Astrocyte (in vitro differentiated cells and primary cell): ENCODE data around the gene RFPL1. TPM values are rescaled to one million over a fixed set of nuclear protein-coding genes. Genes with fewer than 3 reads are reported as not detected.
"Not testable (repeated sequence)": the region's sequence is repeated elsewhere in the genome, so short reads cannot be mapped to it uniquely, and the experiment has no call there.

Experiments used
- DNase-seq: peaks from one replicate; pipeline ENCODE4 v3.0.0-alpha.2; 2010; ENCODE audit warnings: low read depth
- FAIRE-seq: peaks from 2 replicates; lab custom pipeline; 2011; peaks lifted over from hg19 to GRCh38; lab: Jason Lieb, UNC
- H2AFZ ChIP-seq: 2 replicates; pipeline ENCODE4 v1.6.0; 2012; ENCODE audit warnings: low read depth, low read length, inconsistent platforms
- H3K27ac ChIP-seq: 2 replicates; pipeline ENCODE4 v1.5.1; 2011; ENCODE audit warnings: low read depth, low read length, inconsistent platforms
- H3K27me3 ChIP-seq: 2 replicates; pipeline ENCODE4 v1.6.0; 2011; ENCODE audit warnings: low read length, inconsistent platforms; ENCODE audit not compliant: insufficient read depth
- H3K36me3 ChIP-seq: 2 replicates; pipeline ENCODE4 v1.5.1; 2011; ENCODE audit warnings: low read length, inconsistent platforms; ENCODE audit not compliant: insufficient read depth
- H3K4me1 ChIP-seq: 2 replicates; pipeline ENCODE4 v1.5.1; 2011; ENCODE audit warnings: low read length, inconsistent platforms; ENCODE audit not compliant: insufficient read depth
- H3K4me2 ChIP-seq: 2 replicates; pipeline ENCODE4 v1.6.0; 2012; ENCODE audit warnings: low read length, inconsistent platforms
- H3K4me3 ChIP-seq: 2 replicates; pipeline ENCODE4 v1.5.1; 2011; ENCODE audit warnings: low read depth, mild to moderate bottlenecking, low read length, inconsistent platforms; ENCODE audit not compliant: insufficient read depth
- H3K79me2 ChIP-seq: 2 replicates; pipeline ENCODE4 v1.6.0; 2012; ENCODE audit warnings: mild to moderate bottlenecking, low read length, inconsistent platforms; ENCODE audit not compliant: insufficient read depth
- H3K9ac ChIP-seq: 2 replicates; pipeline ENCODE4 v1.6.0; 2012; ENCODE audit warnings: mild to moderate bottlenecking, low read length, inconsistent platforms
- H3K9me3 ChIP-seq: 2 replicates; pipeline ENCODE4 v1.5.1; 2012; ENCODE audit warnings: low read depth, mild to moderate bottlenecking, low read length, inconsistent platforms; ENCODE audit not compliant: insufficient read depth
- H4K20me1 ChIP-seq: 2 replicates; pipeline ENCODE4 v1.6.0; 2012; ENCODE audit warnings: low read length, inconsistent platforms; ENCODE audit not compliant: insufficient read depth
- H3K27ac Mint-ChIP-seq: one replicate; pipeline ENCODE4 v1.8.0; 2021; ENCODE audit warnings: mild to moderate bottlenecking, mixed read lengths; ENCODE audit not compliant: unreplicated experiment
- H3K27me3 Mint-ChIP-seq: one replicate; pipeline ENCODE4 v1.8.0; 2021; ENCODE audit warnings: low read depth, mixed read lengths; ENCODE audit not compliant: unreplicated experiment
- H3K36me3 Mint-ChIP-seq: one replicate; pipeline ENCODE4 v1.8.0; 2021; ENCODE audit warnings: low read depth, mixed read lengths; ENCODE audit not compliant: unreplicated experiment
- H3K4me1 Mint-ChIP-seq: one replicate; pipeline ENCODE4 v1.8.0; 2021; ENCODE audit warnings: low read depth, mixed read lengths; ENCODE audit not compliant: unreplicated experiment
- H3K4me3 Mint-ChIP-seq: one replicate; pipeline ENCODE4 v1.8.0; 2021; ENCODE audit warnings: mild to moderate bottlenecking, moderate library complexity, mixed read lengths; ENCODE audit not compliant: unreplicated experiment
- H3K9me3 Mint-ChIP-seq: one replicate; pipeline ENCODE4 v1.8.0; 2021; ENCODE audit warnings: mild to moderate bottlenecking, mixed read lengths; ENCODE audit not compliant: unreplicated experiment
- CTCF ChIP-seq: IDR thresholded peaks from 2 replicates; pipeline ENCODE4 v1.5.1; 2011; ENCODE audit warnings: low read depth, mild to moderate bottlenecking, inconsistent platforms, low read length, moderate library complexity; ENCODE audit not compliant: insufficient read depth
- EZH2 ChIP-seq: IDR thresholded peaks from 2 replicates; pipeline ENCODE4 v1.6.1; 2012; ENCODE audit warnings: mild to moderate bottlenecking, low read length, inconsistent platforms; ENCODE audit not compliant: insufficient read depth
- total RNA-seq: library from RNA; stranded (reverse); gene quantifications from 2 replicates; pipeline ENCODE4 v1.2.1, GENCODE V29; 2021

RFPL1 gene
- total RNA-seq, 1 donor from 2014 or later: not detected

DNA sequence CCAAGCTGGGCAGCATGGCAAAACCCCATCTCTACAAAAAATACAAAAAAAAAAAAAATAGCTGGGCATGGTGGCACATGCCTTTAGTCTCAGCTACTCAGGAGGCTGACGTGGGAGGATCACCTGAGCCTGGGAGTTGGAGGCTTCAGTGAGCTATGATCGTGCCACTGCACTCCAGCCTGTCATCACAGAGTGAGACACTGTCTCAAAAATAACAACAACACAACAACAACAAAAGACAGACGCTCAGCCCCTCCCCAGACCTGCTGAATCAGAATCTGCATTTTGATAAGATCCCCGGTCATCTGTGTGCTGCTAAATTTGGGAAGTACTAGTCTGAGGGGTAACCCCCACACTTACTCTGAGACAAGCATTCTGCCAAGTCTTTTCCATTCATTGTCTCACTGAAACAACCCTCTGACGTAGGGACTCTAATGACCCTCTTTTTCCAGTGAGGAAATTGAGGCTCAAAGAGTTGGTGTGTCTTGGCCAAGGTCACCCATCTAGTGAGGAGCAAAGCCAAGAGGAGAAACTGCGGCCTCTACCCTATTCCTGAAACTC, 49.1 kb downstream of the RFPL1 start:
- Histone ChIP-seq H3K27me3 (no peaks in the 10 kb centered on the region), H2AFZ (no peak overlapping the region), H3K36me3 (no peaks in the 10 kb centered on the region), H3K9me3 (no peaks in the 10 kb centered on the region), H3K27ac (no peak overlapping the region), H3K4me2 (no peak overlapping the region), H4K20me1 (no peaks in the 10 kb centered on the region), H3K9ac (no peak overlapping the region), H3K4me3 (no peak overlapping the region), H3K79me2 (no peaks in the 10 kb centered on the region), H3K4me1 (no peaks in the 10 kb centered on the region)
- H3K9me3 Mint-ChIP-seq: peaks cover 5% of the 10 kb centered on the region
- H3K36me3 Mint-ChIP-seq: peaks cover 2% of the 10 kb centered on the region
- H3K27ac Mint-ChIP-seq: no peak overlapping the region
- TF ChIP-seq CTCF: no peak
- TF ChIP-seq EZH2: no peak
- H3K27me3 Mint-ChIP-seq: peaks cover 23% of the 10 kb centered on the region
- H3K4me1 Mint-ChIP-seq: no peaks in the 10 kb centered on the region
- FAIRE-seq: no peak
- H3K4me3 Mint-ChIP-seq: no peak overlapping the region
- no peak for DNase-seq

DNA sequence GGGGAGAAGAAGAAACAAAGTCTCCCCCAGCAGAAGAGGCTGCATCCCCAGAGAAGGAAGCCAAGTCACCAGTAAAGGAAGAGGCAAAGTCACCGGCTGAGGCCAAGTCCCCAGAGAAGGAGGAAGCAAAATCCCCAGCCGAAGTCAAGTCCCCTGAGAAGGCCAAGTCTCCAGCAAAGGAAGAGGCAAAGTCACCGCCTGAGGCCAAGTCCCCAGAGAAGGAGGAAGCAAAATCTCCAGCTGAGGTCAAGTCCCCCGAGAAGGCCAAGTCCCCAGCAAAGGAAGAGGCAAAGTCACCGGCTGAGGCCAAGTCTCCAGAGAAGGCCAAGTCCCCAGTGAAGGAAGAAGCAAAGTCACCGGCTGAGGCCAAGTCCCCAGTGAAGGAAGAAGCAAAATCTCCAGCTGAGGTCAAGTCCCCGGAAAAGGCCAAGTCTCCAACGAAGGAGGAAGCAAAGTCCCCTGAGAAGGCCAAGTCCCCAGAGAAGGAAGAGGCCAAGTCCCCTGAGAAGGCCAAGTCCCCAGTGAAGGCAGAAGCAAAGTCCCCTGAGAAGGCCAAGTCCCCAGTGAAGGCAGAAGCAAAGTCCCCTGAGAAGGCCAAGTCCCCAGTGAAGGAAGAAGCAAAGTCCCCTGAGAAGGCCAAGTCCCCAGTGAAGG, 50.9 kb downstream of the RFPL1 start:
- not testable (repeated sequence) for DNase-seq, H3K36me3 Mint-ChIP-seq, H3K79me2 ChIP-seq, H3K27ac ChIP-seq, H2AFZ ChIP-seq, H3K4me1 ChIP-seq, H3K27me3 ChIP-seq, H3K9me3 Mint-ChIP-seq, FAIRE-seq, H3K4me3 Mint-ChIP-seq, H4K20me1 ChIP-seq, H3K4me1 Mint-ChIP-seq, H3K4me3 ChIP-seq, H3K36me3 ChIP-seq, H3K9me3 ChIP-seq, H3K4me2 ChIP-seq, H3K9ac ChIP-seq
- Mint-ChIP-seq H3K27me3 (peaks cover 21% of the 10 kb centered on the region), H3K27ac (peak overlapping the region; percentile 29)

DNA sequence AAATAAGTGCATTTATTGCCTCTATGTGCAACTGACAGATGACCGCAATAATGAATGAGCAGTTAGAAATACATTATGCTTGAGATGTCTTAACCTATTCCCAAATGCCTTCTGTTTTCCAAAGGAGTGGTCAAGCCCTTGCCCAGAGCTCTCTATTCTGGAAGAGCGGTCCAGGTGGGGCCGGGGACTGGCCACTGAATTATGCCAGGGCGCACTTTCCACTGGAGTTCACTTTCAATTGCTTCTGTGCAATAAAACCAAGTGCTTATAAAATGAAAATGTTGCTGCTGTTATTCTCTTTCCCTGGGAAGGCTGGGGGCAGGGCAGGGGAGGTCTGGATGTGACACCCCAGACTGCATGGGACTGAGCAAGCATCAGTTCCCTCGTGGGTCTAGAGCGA, 52.6 kb downstream of the RFPL1 start:
- Histone ChIP-seq H3K4me2 (no peak overlapping the region), H3K9ac (no peak overlapping the region), H3K36me3 (no peaks in the 10 kb centered on the region), H3K4me3 (no peak overlapping the region), H3K4me1 (no peaks in the 10 kb centered on the region), H3K79me2 (no peaks in the 10 kb centered on the region), H4K20me1 (no peaks in the 10 kb centered on the region), H3K27ac (no peak overlapping the region), H3K9me3 (no peaks in the 10 kb centered on the region), H3K27me3 (no peaks in the 10 kb centered on the region), H2AFZ (no peak overlapping the region)
- no peak for FAIRE-seq
- DNase-seq: no peak
- peaks cover 16% of the 10 kb centered on the region for H3K27me3 Mint-ChIP-seq
- H3K27ac Mint-ChIP-seq: no peak overlapping the region
- peaks cover 11% of the 10 kb centered on the region for H3K36me3 Mint-ChIP-seq
- TF ChIP-seq EZH2 (no peak), CTCF (no peak)
- H3K9me3 Mint-ChIP-seq: peaks cover 11% of the 10 kb centered on the region
- no peak overlapping the region for H3K4me3 Mint-ChIP-seq
- no peaks in the 10 kb centered on the region for H3K4me1 Mint-ChIP-seq

Other genes starting within 250 kb of the RFPL1 start
- gene EMID1, start 232.7 kb upstream of the RFPL1 start, total RNA-seq: 0.34 and 0.72 TPM in 2 replicates
- gene RHBDD3, start 170.6 kb upstream of the RFPL1 start, total RNA-seq: 35.6 and 39.2 TPM in 2 replicates
- 173 and 199 TPM in 2 replicates for gene EWSR1, start 170.3 kb upstream of the RFPL1 start, total RNA-seq
- gene GAS2L1, start 131.9 kb upstream of the RFPL1 start, total RNA-seq: 24.3 and 26.0 TPM in 2 replicates
- 0.19 and 1.5 TPM in 2 replicates for gene RASL10A, start 122.9 kb upstream of the RFPL1 start, total RNA-seq
- 65.9 and 69.5 TPM in 2 replicates for gene AP1B1, start 50.0 kb upstream of the RFPL1 start, total RNA-seq
- gene NEFH, start 41.6 kb downstream of the RFPL1 start, total RNA-seq: 3.1 TPM in 2 replicates
- gene THOC5, start 115.2 kb downstream of the RFPL1 start, total RNA-seq: 85.0 and 92.5 TPM in 2 replicates
- gene NIPSNAP1, start 142.5 kb downstream of the RFPL1 start, total RNA-seq: 84.7 and 85.4 TPM in 2 replicates
- gene NF2, start 165.1 kb downstream of the RFPL1 start, total RNA-seq: 84.8 and 93.4 TPM in 2 replicates